ENCODE results near the gene WDFY1.

WDFY1 gene

DNA sequence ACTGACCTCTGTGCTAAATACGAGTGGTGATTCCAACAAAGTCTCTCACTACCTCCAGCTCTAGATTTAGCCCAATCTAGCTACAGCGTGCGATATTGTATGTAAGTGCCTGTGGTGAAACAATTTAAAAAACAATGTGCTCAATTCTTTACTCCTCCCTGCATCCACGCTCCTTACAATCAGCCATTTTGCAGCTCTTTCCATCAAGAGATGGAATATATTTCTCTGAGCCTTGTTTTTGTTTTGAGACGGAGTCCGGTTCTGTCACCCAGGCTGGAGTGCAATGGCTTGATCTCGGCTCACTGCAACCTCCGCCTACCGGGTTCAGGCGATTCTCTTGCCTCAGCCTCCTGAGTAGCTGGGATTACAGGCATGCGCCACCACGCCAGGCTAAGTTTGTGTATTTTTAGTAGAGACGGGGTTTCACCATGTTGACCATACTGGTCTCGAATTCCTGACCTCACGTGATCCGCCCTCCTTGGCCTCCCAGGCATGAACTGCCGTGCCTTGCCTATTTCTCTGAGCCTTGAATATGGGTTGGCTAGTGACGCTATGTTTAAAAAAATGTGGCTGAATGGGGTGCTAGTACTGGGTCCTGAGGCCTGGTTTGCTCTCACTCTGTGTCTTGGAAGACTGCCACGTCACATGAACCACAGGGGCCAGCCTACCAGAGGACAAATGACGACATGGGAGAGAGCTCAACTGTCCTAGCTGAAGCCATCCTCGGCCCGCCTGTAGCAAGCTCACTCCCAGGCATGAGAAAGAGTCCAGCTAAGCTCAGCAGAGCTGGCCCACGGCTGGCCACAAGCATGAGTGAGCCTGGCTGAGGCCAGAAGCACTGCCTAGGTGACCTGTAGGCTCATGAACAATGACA is 14.8 kb downstream of the WDFY1 start:
- DNase-seq (ENCODE audit: low read depth in 2 of 2): no peak

DNA sequence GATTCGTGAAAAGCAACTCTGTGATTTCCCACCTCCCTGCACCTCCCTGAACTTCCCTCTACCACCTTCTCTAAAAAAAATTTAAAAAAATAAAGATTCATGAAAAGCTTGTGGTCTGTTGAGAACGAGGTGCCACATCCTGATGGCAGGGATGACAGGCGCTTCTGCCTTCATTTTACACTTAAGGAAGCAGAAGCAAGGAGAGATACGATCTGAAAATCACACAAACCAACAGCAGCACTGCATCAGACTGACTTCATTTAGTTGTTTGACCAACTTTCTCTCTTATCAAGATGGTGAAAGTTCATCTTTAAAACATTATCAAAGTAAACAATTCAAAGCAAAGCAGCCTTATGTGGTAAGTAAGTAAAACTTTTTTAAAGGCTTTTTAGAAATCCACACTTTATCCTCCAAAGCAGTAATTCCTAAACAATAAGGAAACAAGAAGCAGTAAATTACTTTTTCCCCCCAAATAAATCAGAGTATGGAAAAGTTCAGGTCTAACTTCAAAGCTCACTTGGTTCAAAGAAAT is 15.5 kb downstream of the WDFY1 start:
- DNase-seq (ENCODE audit: low read depth in 2 of 2): no peak

DNA sequence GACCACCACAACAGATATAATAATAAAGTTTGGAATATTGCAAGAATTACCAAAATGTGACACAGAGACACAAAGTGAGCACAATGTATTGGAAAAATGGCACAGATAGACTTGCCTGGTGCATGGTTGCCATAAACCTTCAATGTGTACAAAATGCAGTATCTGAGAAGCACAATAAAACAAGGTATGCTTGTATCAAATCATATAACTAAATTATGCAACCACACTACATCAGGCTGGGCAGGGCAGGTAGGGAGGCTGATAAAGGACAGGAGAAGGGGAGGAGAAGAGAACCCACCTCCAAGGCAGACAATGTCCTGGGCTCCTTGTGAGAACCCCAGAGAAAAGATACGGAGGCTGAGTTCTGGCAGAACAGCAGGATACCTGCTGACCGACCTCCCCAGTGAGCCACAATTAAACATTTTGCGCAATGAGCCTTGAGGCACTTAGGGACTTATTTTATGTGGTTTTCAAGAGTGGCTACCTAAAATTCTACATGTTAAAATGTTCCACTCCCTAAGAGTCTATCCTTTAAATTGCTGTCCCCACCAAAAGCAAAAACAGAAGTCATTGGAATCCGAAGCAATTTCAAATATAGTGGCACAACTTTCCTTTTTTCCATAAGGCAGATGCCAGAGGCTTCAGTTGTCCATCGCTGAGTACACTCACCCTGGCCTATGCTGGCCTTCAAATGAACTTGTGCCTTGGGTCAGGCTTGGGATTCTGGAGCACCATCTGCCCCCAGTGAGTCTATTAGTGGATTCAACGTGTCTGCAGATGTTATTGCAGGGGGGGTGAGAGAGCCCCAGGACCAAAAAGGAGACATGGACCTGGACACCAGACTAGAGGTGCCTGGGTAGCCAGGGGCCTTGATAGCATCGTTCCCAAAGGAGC is 16.8 kb downstream of the WDFY1 start:
- no peak for DNase-seq (ENCODE audit: low read depth in 2 of 2)

DNA sequence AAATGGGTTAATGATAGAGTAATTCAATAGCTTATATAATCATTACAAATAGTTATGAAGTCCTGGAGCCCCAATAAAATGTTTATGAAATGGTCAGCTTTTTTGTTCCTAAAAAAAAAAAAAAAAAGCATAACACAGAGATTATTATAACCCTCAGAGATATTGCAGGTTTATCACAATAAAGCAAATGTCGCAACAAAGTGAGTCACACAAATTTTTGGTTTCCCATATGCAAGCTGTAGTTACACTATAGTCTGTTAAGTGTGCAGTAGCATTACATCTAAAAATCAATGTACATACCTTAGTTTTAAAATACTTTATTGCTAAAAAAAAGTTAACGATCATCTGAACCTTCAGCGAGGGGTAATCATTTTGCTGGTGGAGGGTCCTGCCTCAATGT is 20.0 kb downstream of the WDFY1 start:
- no peak for DNase-seq (ENCODE audit: low read depth in 2 of 2)

DNA sequence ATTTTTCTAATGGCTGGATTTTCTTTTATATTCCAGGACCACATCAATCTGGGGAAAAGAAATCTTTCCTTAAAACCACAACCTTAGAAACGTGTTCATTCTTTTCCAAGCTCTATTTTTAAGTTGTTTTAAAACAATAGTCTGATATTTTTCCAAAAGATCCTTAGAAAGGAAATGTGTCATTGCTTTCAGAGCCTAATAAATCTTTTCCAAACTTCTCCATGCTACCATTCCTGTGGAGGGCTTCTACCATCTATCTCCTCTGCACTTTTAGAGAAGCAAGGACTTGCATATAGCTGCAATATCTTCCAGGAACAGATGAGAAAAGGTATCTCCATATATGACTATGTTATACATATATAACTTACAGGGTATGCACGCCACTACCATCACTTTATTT is 21.2 kb downstream of the WDFY1 start:
- DNase-seq (ENCODE audit: low read depth in 2 of 2): no peak

DNA sequence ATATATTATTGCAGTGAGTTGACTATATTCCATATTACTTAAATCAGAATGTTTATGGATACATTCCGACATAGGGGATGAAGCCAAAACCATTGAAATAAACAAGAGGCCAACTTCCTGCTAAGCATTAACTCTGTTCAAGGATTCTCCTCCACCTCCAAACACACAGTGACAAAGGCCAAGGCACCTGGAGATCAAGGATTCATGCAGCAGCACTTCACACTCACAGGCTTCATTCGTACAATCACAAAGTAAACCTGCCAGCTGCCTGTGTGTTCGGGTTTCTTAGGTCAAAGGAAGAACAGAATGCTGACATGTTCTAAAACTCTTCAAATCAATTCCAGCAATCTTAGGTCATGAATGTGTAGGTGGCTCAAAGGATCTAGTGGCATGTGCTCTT is 22.8 kb downstream of the WDFY1 start:
- no peak for DNase-seq (ENCODE audit: low read depth in 2 of 2)

DNA sequence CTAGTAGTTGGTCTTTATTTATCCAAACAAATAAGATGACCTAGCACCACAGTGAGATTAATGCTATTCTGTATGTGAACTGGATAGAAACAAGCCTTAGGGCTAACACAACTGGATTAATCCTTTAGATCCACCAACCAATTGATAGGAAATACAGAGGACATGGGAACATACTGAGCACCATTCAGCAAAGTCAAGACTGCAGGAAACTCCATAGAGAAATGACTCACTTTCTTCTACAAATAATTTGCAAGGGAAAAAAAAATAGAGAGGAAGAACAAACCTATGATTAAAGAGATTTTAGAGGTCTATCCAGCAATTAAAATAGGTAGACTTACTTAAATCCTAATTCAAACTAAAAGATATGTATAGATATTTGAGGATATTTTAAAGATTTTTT is 23.9 kb downstream of the WDFY1 start:
- DNase-seq (ENCODE audit: low read depth in 2 of 2): no peak

DNA sequence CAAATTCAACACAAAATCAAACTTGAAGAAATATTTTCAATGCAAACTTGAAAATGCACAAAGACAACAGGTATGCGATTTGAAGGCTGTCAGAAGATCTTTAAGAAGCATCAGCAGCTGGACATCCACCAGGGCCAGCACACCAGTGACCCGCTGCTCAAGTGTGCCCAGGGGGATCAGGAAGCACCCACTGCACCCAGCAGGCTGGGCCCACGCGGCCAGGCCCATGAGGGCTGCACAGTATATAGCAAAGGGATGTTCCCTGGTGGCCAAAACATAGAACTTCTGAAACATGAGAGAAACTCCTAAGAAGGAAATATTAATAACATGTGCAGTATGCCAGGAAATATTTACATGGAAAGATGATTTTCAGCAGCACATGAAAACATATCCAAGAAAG is 25.0 kb downstream of the WDFY1 start:
- no peak for DNase-seq (ENCODE audit: low read depth in 2 of 2)

DNA sequence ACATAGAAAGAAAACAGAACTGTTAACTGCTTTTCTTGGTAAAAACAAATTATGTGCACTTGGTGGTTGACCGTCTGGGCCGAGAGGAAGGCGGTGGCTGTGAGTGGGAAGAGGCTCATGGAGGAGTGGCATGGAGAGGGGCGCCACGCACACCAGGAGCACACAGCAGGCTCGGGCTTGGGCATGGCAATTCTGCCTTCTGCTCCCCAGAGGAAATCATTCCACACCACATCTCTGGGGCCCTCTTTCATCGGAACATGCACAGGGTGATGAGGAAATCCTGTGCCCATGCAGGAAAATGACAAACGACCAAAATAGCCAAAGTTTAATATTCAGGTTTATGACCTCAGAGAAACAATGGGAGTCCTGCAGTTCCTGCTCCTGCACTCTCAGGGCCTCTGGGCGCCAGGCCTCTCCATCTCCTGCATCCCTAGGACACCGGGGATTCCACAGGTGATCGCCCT is 26.4 kb downstream of the WDFY1 start:
- DNase-seq (ENCODE audit: low read depth in 2 of 2): no peak

DNA sequence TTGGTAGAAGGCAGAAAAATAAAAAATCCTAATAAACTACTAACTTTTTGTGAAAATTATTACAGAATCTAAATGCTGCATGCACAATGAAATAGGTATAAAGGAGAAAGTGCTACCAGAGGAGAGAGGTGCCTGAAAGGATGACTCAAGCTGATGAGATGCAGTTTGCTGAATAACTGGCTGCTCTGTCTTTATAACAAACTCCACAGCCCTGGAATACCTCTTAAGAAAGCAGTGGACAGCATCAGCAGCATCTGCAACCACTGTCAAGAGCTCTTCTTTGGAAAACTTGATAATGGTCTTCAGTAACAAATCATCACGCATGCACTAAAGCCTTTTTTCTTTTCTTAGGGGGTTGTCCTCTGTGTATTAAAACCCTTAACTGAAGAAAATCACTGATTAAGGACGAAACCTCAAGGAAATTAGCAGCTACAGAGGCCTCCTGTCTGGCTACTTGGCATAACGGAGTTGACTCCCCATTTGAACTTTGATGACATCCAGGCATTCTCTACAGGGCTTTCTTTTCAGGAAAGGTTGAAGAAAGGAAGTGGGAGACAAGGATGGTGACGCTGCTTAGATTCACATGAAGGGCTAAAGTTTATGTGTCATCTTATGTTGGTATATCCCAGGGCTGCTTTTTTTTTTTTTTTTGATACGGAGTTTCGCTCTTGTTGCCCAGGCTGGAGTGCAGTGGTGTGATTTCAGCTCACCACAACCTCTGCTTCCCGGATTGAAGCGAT is 28.8 kb downstream of the WDFY1 start:
- DNase-seq (ENCODE audit: low read depth in 2 of 2): no peak

DNA sequence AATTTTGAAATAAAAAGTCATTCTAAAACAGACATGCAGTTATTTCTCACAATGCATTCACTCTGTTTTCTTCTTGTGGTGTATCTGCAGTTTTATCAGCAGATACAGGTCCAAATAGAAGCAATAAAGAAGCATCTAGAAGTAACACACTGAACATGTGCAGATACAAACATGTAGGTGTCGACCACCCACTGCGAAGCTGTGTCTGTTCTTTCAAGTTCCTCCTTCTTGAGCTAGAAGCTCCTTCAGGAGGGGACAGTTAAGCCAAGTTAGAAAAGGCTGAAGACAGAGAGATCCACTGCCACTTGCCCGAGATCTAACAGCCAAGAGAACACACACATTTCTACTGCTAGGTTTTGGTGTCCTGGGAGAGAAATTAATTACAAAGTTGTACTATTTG is 30.1 kb downstream of the WDFY1 start:
- no peak for DNase-seq (ENCODE audit: low read depth in 2 of 2)

DNA sequence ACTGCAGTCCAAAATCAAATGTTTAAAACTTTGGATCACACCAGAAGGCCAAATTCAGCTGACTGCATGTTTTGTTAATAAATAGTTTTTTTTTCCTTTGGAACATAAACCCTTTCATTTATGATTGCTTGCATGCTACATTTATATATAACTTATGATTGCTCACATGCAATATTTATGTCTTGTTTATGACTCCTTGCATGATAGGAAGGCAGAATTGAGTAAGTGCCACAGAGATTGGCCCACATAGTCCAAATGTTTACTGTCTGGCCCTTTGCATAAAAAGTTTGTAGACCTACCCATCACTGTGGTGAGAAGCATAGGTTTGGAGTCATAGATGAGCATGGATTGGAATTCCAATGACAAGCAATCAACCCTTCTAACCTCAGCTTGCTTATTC is 30.8 kb downstream of the WDFY1 start:
- DNase-seq (ENCODE audit: low read depth in 2 of 2): no peak

DNA sequence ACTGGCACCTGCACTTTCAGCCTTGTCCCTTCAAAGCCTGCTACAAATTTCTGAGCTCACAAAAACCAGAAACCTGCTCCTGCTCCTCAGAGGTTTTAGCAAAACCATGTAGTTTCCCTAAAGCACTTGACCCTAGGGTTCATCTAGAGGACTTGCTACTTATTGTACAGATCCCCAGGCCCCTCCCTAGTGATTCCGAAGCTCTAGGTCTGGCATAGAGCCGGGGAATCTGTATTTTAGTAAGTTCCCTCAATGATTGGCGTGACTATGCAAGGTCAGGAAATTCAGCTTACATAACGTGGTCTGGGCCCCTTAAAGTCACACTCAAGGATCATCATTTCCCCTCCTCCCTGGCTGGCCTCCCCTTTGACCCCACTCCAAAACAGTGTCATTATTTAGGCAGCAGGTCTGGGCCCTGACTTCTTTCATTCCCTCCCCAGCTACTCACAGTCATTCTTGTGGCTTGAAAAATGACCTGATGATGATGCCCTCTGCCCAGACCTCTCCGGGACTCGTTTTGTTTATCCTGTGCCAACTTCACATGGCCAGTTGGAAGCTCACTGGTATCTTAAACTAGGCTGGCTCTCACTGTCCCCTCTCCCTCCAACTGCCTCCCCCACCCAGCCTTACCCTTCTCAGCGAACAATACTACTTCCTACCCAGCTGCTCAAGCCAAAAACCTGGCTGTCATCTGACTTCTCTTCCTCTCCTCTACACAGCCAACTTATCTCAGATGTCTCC is 36.0 kb downstream of the WDFY1 start:
- DNase-seq (ENCODE audit: low read depth in 2 of 2): no peak

DNA sequence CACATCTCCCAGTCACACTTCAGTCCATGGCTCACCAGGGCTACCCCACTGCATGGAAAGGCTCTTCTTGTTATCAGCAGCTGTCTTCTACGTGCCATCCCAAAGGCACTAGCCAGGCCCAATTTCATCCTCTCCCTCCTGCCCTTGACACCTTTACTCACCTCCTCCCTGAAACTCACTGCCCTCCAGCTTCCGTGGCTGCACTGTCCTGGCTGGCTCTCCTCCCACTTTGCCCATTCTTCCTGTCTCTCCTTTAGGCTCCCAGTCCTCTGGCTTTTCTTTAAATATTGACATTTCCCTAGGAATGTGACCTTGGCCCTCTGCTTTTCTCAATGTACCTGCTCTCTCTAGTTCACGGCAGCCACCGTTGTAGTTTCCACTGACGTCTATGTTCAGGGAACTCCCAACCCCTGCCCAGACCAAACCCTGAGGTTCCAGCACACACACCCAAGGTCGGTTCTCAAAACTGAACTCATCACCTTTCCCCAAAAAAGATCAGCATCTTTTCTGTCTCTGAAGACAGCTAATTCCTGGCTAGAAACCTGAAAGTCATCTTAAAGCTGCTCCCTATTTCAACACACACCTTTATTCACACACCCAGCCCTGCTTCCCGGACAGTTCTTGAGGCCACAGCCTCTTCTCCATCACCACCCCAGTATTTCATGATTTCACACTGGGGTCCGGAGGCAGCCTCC is 36.7 kb downstream of the WDFY1 start:
- no peak for DNase-seq (ENCODE audit: low read depth in 2 of 2)

DNA sequence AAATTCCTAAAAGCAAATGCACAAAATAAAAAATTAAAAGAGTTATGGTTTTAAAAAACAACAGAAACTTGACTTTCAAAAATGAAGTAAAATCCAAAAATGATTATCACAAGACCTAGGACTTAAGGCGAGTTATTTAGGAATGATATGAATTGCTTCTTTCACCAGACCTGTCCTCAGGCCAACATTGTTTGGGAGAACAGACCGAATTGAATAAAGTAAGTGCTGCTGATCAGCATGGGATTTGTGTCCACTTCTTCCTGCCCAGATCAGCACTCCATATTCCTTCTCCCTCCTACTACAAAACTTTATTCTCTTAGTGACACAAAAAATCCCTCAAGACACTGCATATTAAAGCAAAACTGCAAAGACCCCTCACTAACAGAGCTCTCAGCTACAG is 39.1 kb downstream of the WDFY1 start:
- DNase-seq (ENCODE audit: low read depth in 2 of 2): no peak

DNA sequence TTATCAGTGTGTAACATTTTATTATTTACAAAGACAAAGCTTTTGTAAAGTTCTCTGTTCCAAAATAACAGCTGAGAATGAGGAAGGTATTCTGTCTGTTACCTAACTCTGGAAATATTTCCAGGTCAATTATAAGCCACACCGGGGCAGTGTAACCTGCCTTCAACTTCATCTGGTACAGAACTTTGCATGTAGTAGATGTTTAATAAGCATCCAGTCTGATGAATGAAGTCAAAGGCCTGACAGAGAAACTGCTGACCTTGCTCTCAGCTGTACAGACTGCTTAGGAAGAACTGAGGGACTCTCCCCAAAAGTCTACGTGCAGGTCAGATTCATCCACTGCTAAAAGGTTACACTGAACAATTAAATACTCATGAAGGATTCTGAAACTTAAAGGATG is 43.3 kb downstream of the WDFY1 start:
- no peak for DNase-seq (ENCODE audit: low read depth in 2 of 2)

DNA sequence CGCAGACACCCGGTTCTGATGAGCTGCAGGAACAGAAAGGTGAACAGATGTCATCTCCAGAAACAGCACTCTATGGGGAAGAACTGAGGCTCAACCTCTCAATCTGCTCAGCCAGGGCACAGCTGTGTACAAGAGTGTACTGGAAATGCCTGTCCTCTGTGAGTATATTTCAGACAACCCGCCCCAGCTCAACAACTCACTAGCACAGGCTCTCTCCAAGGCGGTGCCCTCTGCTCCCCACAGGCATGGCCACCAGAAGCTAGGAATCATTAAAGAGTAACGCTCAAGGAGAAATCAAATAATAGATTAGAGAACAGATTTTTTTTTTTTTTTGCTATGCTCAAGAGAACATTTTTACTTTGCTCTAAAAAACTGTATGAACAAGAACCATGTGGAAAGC is 43.8 kb downstream of the WDFY1 start:
- DNase-seq (ENCODE audit: low read depth in 2 of 2): no peak

DNA sequence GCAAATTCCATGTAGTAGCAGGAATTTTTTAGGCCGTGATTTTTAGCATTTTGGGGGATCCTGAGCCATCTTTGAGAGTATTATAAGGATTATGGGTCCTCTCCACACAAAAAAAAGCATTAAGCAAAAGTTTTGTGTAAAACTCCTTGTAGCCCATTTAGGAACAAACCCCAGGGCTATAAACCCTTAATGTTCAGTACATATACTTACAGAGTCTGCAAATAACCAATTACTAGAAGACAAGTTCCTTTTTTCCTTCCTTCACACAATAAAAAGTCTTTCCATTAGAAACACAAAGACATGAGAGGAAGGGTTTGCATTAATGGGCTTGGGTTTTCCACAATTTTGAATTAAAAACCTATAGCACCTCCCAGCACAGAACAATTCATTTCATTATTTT is 44.6 kb downstream of the WDFY1 start:
- DNase-seq (ENCODE audit: low read depth in 2 of 2): no peak

DNA sequence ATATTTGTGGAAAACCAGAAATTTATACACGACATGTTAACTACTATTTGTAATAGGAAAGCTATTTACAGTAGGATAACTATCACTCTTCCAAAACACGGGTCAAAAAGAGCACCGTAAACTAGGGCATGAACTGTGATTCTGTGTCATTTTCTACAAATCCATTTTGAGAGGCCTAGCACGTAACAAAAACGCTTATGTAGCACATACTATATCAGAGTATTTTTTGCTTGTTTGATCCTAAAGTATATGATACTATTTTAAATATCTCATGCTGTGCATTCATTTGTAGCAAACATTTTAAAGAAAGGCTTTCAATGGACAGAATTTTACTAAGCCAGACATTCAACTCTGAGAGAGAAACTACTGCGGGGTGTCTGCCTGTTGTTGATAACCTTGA is 45.1 kb downstream of the WDFY1 start:
- DNase-seq (ENCODE audit: low read depth in 2 of 2): no peak

DNA sequence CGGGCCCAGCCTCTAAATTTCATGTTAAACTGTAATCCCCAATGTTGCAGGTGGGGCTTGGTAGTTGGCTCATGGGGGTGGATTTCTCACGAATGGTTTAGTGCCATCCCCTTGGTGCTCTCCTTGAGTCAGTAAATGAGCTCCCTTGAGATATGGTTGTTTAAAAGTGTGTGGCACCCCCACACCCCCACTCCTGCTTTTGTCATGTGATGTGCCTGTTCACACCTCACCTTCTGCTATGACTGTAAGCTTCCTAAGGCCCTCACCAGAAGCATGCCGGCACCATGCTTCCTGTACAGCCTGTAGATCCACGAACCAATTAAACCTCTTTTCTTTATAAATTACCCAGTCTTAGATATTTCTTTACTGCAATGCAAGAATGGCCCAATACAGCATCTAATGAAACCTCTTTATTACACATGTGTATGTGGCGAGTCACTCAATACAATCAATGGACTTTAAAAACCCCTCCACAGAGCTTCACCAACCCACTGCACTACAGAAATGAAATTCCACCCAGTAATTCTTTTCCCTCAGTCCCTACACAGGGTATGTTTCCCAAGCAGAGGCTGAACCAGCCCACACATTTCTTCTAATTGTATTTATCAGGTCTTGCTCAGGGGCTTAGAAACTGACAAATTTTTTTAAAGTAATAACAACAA is 47.3 kb downstream of the WDFY1 start:
- DNase-seq (ENCODE audit: low read depth in 2 of 2): no peak

All from stimulated activated CD4-positive, alpha-beta T cell treated with anti-CD3 and anti-CD28 coated beads, Interleukin-15, amount 100 ng/mL, for 48 hours (primary cell).